Measurements from ENCODE around the gene PHLDA2. TPM values are rescaled to one million over a fixed set of nuclear protein-coding genes. Genes with fewer than 3 reads are reported as not detected.

Gene PHLDA2
- total and polyA plus RNA-seq, 8 donors, result 0.16 to 9.0 (median 2.6) TPM

- FAIRE-seq (no peak), DNase-seq (peak in 1 of 6 donors; percentile 7), ATAC-seq (no peak)
- Histone ChIP-seq H3K4me1 (peaks cover 0 to 3% (median 3%) of the 10 kb centered on the region in 3 donors), H3K36me3 (no peaks in the 10 kb centered on the region), H3K9me3 (no peaks in the 10 kb centered on the region), H3K27ac (no peak overlapping the region), H3K4me3 (no peak overlapping the region), H3K27me3 (no peaks in the 10 kb centered on the region)
- intact Hi-C loops (cut with DNase I), result no loop called here
- TF ChIP-seq CTCF (IDR thresholded peaks at IDR 0.05), result no peak
- 73% methylated on average over 14 of the region's 14 CpGs for WGBS, 2 donors
Measured at GRCh38 chr11:2934611-2935239, 5.5 kb upstream of the PHLDA2 start.

GRCh38 chr11:2934021-2934550 lies 4.9 kb upstream of the PHLDA2 start:
- H3K4me1 ChIP-seq, result peaks cover 0 to 6% (median 5%) of the 10 kb centered on the region in 3 donors
- no peaks in the 10 kb centered on the region for H3K27me3 ChIP-seq
- TF ChIP-seq CTCF (IDR thresholded peaks at IDR 0.05), result no peak
- no peak overlapping the region for H3K4me3 ChIP-seq
- DNase-seq (no peak), FAIRE-seq (no peak), ATAC-seq (no peak)
- intact Hi-C loops (cut with DNase I), result no loop called here
- no peaks in the 10 kb centered on the region for H3K9me3 ChIP-seq
- WGBS, 2 donors, result 88 to 92% methylated on average over 7 of the region's 7 CpGs
- H3K36me3 ChIP-seq, result no peaks in the 10 kb centered on the region
- no peak overlapping the region for H3K27ac ChIP-seq

GRCh38 chr11:2933375-2934020 lies 4.3 kb upstream of the PHLDA2 start:
- Histone ChIP-seq H3K27me3 (no peaks in the 10 kb centered on the region), H3K27ac (no peak overlapping the region), H3K36me3 (no peaks in the 10 kb centered on the region), H3K4me3 (no peak overlapping the region), H3K9me3 (no peaks in the 10 kb centered on the region), H3K4me1 (peaks cover 0 to 6% (median 5%) of the 10 kb centered on the region in 3 donors)
- DNase-seq (peak in 4 of 6 donors; percentile 42 to 80 (median 58)), FAIRE-seq (no peak), ATAC-seq (peak in 2 of 4 donors; percentile 17)
- TF ChIP-seq CTCF (IDR thresholded peaks at IDR 0.05), result no peak
- 61 to 72% methylated on average over 12 of the region's 12 CpGs for WGBS, 2 donors
- intact Hi-C loops (cut with DNase I), result no loop called here

GRCh38 chr11:2932850-2933251 lies 3.6 kb upstream of the PHLDA2 start:
- Histone ChIP-seq H3K27ac (no peak overlapping the region), H3K9me3 (no peaks in the 10 kb centered on the region), H3K4me3 (no peak overlapping the region), H3K4me1 (peaks cover 0 to 9% (median 6%) of the 10 kb centered on the region in 3 donors), H3K27me3 (no peaks in the 10 kb centered on the region), H3K36me3 (no peaks in the 10 kb centered on the region)
- 58 to 72% methylated on average over 15 of the region's 15 CpGs for WGBS, 2 donors
- no peak for DNase-seq
- TF ChIP-seq CTCF (IDR thresholded peaks at IDR 0.05), result no peak
- ATAC-seq, result no peak
- FAIRE-seq, result no peak
- intact Hi-C loops (cut with DNase I), result no loop called here
